Measurements from ENCODE around the gene GPR171.

Gene GPR171

DNA sequence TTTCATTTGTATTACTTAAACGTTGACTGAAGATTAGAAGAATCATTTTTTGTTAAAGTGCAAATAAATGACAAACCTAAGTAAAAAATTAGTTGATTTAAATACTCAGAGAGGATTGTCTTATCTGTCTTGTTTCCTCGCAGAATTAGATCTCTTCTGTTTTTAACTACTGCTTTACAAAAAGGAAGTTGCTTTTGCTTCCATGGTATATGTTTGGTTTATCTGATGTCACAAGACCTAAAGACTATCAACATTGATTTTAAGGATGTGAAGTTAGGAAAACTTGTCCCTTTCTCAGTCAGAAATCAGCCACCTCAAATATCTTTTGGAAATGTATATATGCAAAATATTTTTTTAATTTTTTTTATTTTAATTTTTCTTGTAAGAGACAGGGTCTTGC is 28.7 kb downstream of the GPR171 start:
- DNase-seq (ENCODE audit: low read depth) = no peak

- no peak for DNase-seq (ENCODE audit: low read depth)
Measured at GRCh38 chr3:151171145-151171757, 31.8 kb downstream of the GPR171 start.

DNA sequence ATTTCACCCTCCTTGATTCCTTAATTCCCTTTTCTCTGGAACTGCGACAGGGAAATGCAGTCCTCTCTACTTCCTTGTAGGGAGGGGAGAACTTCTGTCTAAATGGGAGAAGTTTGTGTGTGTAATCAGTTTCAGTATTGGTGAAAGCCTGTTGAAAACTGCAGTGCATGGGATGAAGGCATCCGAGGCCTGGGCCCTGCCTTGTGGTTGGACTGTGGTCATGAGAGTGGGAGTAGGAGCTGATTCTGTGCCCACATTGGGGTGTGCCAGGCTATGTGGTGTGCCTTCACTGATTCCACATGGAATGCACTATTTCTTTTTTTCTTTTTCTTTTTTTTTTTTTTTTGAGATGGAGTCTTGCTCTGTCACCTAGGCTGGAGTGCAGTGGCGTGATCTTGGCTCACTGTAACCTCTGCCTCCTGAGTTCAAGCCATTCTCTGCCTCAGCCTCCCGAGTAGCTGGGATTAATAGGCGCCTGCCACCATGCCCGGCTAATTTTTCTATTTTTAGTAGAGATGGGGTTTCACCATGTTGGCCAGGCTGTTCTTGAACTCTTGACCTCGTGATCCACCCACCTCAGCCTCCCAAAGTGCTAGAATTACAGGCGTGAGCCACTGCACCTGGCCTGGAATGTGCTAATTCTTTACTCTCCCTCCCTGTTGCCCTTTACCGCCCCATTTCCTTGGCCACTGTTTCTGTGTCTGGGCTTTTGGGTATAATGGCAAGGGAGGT is 32.9 kb downstream of the GPR171 start:
- peak; percentile 20 for DNase-seq (ENCODE audit: low read depth)

- DNase-seq (ENCODE audit: low read depth) = no peak
Measured at GRCh38 chr3:151169262-151169947, 33.6 kb downstream of the GPR171 start.

DNA sequence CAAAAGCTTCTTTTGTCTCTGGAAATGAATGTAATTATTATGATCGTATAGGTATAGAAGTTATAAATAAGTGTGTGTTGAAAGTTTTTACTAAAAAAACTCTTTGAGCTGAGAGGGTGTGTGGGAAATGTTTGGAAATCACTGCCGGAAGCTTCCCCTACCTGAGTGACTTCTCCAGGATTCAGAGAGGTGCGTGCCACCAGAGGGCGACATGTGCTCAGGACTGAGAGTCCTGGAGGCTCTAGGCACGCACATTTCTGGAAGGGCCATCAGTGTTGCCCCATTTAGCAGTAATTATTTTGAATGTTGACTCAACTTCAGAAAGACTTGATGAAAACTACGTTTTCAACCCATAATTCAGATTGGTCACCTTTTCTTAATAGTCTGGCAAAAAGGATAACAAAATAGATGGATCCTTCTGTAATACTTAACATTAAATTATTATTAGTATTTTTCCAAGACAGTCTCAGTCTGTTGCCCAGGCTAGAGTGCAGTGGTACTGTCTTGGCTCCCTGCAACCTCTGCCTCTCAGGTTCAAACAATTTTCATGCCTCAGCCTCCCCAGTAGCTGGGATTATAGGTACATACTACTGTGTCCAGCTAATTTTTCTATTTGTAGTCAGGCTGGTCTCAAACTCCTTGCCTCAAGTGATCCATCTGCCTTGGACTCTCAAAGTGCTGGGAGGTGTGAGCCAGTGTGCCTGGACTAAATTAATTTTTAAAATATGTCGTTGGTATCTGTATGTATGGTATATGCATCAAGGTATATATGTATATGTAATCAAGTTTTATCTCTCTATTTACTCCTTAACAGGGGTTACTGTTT is 34.5 kb downstream of the GPR171 start:
- peak; percentile 72 for DNase-seq (ENCODE audit: low read depth)

DNA sequence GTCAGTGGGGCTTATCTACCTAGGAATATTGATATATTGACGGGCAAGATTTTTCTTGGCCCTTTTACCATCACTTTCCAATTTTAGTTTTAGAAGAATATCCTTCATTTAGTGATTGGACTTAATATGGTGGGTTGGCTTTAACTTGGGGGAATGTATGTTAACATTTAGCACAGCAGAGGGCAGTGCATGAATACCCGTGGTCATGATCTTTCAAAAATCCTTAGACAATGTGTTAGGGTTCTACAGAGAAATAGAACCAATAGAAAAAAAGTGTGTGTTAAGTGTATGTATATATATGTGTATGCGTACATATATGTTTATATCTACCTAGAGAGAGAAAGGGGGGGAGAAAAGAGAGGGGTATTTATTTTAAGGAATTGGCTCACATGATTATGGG is 36.9 kb downstream of the GPR171 start:
- DNase-seq (ENCODE audit: low read depth) = no peak

- DNase-seq (ENCODE audit: low read depth) = no peak
Measured at GRCh38 chr3:151165226-151165625, 37.8 kb downstream of the GPR171 start.

GRCh38 chr3:151159806-151160205 is 43.2 kb downstream of the GPR171 start:
- no peak for DNase-seq (ENCODE audit: low read depth)

DNA sequence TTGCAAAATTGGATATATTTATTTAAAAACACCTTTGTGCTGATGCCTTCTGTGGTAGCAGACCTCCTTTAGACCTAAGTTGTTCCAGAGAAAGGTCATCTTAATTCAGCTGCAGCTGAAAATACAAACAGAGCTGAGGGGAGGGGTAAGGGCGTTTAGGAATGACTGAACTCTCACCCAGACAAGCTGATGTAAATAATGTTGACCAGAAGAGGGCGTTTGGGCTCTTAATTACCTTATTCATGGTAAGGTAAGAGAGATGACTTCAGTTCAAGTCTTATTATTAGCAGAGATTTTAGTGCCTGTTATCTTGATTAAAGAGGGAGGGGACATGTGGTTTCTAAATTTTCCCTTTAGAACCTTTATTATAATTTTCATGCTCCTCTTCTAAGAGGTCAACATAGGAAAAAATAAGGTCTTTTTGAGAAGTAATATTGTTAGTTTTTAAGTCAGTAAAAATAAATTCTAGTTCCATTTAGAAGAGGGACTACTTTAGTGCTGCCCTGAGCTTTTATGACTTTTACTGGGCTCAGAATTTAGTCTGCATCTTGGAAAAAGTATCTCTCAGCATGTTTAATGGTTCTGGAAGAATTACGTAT is 46.3 kb downstream of the GPR171 start:
- DNase-seq (ENCODE audit: low read depth) = no peak

- no peak for DNase-seq (ENCODE audit: low read depth)
Measured at GRCh38 chr3:151155409-151156128, 47.4 kb downstream of the GPR171 start.

GRCh38 chr3:151154566-151154965 is 48.5 kb downstream of the GPR171 start:
- DNase-seq (ENCODE audit: low read depth) = no peak

DNA sequence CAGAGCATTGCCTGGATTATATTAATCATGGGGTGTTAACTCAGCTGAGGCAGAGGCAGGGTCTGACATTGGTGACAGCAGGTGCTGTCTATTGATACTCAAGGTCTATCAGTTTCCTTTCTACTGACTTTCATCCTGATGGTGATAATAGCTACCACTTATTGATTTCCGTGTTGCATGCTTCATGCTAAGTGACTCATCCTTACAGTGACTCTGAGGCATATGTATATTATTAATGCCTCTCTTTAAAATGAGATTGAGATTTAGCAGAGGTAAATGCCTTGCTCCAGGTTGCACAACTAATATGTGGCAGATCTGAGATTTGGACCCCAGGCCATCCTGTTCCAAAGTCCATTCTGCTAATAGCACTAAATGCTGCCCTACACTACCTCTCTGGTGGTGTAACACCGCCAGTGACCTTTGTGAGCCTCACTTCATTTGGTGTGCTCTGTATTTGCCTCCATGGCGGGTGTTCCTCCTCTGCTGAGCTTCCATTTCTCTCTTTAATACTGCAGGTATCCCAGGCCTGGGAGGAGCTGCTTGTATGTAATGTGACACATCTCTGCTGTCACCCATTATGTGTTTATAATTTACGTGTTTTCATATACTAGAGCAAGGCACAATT is 50.4 kb downstream of the GPR171 start:
- DNase-seq (ENCODE audit: low read depth) = no peak
